SHP77 (cell line): ENCODE results near the gene SIAH2.

Source experiments
- DNase-seq, 2 experiments: peaks; one replicate each; lab custom pipeline; 2025; lab: John Stamatoyannopoulos, UW

SIAH2 gene

GRCh38 chr3:150748684-150749047 is 14.3 kb downstream of the SIAH2 start:
- no peak for DNase-seq

DNA sequence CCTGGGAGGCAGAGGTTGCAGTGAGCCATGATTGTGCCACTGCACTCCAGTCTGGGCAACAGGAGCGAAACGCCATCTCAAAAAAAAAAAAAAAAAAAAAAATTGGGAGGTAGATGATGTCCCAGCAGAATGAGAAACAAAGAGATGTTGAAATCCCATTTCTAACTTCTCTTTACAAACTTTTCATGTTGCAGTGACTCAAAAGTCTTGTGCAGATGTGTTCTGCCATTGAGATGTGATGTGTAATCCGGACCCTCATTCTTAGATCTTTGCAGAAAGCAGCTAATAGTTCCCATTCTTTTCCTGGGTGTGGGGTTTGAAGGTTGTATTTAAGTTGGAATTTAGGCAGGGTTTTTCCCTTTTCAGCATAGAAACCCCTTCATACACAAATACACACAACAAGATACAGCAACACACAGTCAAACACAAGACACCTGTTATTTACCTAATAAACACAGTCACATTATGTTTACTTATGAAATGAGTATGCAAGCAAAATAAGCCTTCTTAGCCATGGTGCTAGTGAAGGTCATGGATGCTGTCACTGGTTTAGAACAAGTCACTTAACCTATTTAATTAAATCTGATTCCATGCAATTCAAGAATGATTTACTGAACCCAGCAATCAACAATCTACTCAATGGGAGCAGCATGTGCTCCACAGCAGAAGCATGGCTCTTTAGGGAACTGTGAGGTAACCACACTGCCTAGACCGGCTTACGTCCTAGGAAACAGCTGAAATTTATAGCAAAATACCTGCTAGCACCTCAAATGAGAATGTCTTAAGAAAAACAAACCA is 14.9 kb downstream of the SIAH2 start:
- no peak for DNase-seq

DNA sequence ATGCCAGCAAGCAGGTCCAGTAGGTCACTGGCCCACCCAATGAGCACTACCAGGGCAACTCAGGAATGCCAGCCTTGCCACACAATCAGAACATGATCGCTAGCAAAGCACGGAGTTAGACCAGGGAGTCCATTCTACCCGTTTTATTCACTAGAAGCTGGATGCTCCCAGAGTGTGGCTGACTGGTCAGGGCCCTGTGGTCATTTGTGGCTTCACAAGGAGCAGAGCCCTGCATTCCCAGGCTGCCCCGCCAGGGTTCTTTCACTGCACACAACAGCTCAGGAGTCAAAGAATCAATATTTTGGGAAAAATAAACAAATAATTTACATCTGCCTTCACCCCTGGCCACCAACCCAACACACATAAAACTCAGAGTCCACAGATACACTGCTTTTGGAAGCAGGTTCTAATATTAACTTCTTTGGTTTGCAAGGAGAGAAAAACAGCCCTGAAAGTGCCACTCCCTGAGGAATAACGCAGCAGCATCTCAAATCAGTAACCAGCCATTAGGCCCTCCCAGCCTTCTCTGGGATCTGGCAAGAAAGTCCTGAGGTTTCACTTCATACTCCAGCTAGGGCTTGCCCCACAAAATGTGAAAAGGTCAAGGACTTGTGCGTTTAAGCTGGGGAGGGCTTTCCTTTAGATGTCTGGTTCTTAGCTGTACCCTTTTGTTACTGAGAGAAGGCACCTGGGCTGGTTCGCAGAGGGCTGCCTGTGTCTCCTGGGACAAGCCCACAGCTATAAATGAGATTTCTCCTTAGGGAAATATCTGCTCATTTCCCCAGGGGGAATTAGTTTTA is 16.0 kb downstream of the SIAH2 start:
- DNase-seq = no peak

DNA sequence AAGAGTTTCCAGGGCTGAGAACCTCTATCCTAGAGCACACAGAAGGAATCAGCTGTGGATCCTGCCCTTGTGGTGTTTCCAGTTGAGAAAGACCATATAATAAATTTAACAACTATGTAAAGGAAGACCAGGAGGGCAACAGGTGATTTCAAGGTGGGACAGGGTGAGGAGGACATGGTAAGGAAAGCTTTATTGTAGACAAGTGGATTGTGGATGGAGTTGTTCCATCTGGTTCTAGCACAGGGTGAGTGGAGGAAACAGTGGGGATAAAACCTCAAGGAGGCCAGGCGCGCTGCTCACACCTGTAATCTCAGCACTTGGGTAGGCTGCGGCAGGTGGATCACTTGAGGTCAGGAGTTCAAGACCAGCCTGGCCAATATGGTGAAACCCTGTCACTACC is 17.1 kb downstream of the SIAH2 start:
- DNase-seq = no peak

- no peak for DNase-seq
Observed at GRCh38 chr3:150744919-150745211, 18.1 kb downstream of the SIAH2 start.

DNA sequence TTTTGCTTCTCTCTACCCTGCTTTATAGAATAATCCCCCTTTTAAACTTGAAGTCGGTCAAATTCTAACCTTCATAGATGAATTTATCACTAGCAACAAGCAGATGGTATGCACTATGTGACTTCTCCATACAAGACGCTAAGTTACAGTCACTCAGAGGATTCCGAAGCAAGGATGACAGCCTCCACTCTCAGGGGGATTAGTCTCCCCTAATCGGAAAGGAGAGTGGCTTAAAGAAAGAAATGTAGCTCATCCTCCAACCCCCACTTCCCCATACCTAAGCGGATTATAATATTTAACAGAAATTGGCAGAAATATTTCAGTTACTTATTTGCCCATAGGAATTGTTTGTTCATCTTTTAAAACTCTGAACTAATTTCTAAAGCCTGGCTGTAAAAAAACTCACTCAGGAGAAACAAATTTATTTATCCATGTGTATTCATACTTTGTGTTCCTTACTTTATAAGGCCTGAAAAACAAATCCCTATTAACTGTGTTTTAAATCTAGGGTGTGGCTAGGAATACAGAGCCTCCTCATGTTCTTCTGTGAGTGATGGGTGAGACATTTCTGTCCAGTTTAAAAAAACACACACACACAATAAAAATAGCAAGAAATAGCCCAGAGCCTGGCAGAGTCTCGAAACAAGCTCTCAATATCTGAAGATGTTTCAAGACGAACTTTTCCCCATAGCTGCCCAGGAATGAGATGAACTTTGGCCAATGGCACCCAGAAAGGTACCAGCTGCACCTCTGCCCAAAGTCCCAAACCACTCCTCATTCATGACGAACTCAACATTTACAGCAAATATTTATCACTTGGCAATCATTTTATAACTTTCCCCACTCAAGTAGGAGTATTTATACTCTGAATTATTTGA is 18.7 kb downstream of the SIAH2 start:
- DNase-seq = no peak

GRCh38 chr3:150743508-150743907 is 19.5 kb downstream of the SIAH2 start:
- no peak for DNase-seq

DNA sequence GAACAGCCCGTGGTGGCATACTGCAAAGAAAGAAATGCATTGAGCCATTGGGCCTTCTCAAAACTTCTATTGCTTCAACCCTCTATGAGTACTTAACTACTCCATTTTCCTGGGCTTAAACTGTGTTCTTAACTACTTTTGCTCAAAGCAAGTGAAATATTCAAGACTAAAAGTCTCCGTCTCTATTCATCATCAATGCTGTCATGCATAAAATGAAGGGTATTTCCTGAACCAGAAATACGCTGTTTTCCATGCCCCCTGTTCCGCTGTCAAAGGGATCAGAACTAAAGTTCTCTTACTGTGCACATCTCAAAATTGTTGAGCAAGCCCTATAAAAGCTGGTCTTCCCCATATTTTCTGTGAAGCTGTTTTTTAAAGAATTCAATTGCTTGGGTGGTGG is 20.3 kb downstream of the SIAH2 start:
- no peak for DNase-seq

DNA sequence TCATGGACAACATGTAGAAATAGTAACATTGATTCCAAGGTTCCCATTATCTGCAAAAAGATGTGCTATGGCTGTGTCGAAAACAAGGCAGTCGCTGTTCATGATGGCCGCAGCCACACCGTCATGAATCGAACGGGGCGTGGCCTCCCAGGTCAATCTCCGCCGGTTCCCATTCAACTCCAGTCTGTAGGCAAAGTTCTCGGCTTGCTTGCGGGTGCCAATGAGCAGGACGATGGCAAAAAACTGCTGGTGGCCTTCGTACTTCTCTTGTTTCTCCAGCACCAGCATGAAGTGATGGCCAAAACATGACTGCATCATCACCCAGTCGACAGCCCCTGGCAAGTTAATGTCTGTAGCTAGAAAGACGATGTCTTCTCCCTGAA is 20.8 kb downstream of the SIAH2 start:
- DNase-seq = no peak

DNA sequence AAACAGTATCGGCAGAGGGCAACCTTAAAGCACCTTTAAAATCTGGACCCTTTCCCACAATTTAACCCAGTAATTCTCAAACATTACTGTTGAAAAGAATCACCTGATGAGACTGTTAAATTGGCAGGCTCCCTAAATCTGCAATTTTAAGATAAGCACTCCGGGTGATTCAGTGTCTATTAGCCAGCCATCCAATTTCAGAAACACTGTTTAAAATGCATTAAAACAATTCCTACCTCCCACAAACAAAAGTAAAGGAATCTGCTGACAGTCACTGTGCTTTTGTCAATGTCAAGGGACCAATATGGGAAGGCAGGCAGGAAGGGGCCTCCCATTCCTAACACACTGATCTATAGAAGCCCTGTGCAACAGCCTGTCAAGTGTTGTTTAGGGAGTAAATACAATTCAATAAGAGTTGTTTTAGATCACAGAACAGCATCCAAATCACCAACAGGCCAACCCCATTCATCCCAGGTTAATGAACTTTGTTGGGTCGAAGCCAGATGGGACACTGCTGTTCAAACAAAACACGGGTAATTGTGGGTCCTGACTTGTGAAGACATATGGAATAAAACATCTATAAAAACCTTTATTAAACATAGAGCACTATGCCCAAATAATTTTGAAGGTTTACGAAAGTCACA is 21.4 kb downstream of the SIAH2 start:
- DNase-seq = no peak

GRCh38 chr3:150740733-150741496 is 22.1 kb downstream of the SIAH2 start:
- DNase-seq = no peak

GRCh38 chr3:150739877-150740645 is 22.9 kb downstream of the SIAH2 start:
- DNase-seq = no peak

- no peak for DNase-seq
Observed at GRCh38 chr3:150739200-150739863, 23.6 kb downstream of the SIAH2 start.

GRCh38 chr3:150738688-150739087 is 24.3 kb downstream of the SIAH2 start:
- DNase-seq = no peak

DNA sequence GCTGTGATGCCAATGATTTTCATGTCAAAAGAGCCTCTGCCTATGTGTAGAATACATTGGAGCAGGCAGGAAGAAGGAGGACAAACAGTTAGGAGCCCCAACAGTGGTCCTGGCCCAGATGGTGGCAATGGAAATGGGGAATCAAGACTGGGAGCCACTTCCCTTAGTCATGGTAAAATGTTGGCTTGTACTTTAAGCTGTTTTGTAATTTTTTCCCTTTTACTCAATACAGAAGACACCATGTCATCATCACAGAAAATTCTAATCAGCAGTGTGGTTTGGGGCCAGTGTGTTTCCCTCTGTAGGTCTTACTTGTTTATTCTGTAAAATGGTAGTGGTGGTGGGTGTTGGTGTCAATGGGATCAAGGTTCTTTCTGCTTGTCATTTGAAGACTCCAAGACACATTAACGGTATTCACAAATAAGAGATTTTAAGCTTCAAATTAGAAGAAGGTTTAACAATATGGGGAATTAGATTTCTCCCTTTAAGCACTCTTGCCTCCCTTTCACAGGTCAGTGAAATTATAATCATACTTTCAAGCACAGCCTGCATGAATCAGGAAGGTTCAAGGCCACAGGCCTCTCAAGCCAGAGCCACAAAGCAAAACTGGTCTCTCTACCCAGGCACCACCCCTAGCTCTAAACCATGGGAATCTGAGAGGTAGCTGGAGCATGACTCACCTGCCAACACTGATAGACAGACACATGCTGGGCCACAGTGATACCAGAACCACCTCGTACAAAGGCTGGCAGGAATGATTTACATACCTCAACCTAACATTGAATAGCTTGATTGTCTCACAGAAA is 24.9 kb downstream of the SIAH2 start:
- no peak for DNase-seq

- no peak for DNase-seq
Observed at GRCh38 chr3:150736903-150737832, 25.8 kb downstream of the SIAH2 start.

DNA sequence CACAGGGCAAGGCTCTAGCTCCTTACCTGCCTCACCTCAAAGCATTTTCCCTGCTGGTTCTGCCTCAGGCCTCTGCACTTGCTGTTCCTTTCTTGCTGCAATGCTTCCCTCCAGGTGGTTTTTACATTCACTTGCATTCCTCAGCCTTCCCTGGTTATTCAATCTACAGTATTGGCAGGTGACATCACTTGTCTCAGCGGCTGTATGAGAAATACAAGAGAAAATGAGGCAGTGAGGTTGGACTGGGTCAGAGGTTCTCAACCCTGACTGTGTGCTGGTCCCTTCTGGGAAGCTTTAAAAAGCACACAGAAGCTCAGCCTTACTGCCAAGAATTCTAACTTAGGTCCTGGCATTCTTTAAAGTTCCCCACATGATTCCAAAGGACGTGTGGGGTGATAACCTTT is 26.7 kb downstream of the SIAH2 start:
- no peak for DNase-seq

DNA sequence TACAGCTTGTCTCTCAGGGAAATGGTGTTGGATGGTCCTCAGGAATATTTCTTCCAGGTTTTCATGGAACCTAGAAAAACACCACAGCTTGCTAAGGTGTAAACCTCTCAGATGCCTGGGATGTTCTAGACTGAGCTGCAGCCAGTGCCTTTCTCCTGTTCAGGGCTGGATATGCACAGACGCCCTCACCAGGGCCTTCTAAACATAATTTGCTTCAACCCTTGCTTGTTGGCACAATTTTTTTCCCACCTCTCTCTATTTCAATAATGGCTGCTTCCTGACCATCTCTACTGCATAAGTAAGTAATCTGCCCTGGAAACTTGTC is 28.2 kb downstream of the SIAH2 start:
- DNase-seq = no peak
